ENCODE data around the gene TIPARP.

Gene TIPARP

DNA sequence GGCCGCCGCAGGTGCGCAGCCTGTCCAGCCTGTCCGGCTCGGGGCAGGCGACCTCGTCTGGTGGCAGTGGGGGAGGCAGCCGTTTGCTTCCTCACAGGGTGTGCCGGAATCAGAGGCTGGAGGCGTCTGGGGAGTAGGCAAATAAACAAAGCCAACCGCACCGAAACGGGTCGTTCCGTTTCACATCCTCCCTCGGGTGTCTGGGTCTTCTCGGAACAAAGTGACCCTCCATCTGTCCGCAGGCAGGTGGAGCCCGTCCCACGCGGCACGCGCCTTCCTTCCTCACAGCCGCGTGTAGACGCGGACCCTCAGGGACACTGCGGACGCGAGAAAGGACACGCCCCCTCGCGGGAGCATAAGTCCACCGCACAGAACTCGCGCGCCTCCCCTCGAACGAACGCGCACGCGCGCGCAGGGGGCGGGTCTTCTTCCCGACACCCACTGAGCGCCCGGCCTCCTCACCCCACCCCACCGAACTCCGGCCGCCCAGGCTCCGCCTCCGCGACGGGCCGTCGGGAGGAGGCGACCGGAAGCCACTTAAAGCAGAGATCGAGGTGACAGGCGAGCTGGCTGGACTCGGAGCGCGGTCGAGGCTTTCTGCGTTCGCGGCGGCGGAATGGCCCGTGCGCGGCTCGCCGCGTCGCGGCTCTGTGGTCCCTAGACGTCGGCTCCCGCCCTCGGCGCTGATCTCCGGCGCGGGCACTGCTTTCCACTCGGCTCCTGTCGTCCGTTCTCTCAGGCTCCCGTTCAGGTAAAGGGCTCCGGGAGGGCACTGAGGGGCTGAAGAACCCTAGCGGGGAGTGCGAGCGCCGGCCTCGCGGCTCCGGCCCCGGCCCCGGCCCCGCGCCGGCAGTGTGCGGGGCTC, at the start of gene TIPARP:
Gene TIPARP (plus strand): TSS at position 545 of the 865 bp plus-strand sequence. CDS start 3,108 bp downstream, outside the sequence.
- TF ChIP-seq, protein P1, sequence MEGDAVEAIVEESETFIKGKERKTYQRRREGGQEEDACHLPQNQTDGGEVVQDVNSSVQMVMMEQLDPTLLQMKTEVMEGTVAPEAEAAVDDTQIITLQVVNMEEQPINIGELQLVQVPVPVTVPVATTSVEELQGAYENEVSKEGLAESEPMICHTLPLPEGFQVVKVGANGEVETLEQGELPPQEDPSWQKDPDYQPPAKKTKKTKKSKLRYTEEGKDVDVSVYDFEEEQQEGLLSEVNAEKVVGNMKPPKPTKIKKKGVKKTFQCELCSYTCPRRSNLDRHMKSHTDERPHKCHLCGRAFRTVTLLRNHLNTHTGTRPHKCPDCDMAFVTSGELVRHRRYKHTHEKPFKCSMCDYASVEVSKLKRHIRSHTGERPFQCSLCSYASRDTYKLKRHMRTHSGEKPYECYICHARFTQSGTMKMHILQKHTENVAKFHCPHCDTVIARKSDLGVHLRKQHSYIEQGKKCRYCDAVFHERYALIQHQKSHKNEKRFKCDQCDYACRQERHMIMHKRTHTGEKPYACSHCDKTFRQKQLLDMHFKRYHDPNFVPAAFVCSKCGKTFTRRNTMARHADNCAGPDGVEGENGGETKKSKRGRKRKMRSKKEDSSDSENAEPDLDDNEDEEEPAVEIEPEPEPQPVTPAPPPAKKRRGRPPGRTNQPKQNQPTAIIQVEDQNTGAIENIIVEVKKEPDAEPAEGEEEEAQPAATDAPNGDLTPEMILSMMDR (IDR thresholded peaks at IDR 0.05): peak; percentile 88
- no peak for TF ChIP-seq ZFX (IDR thresholded peaks at IDR 0.05; ENCODE audit: borderline replicate concordance)
- peak within 1 kb of the TSS; percentile 87 for H3K27ac ChIP-seq

- no peak overlapping the region for H3K27ac ChIP-seq
- TF ChIP-seq ZFX (IDR thresholded peaks at IDR 0.05; ENCODE audit: borderline replicate concordance): no peak
- TF ChIP-seq, protein P1 (IDR thresholded peaks at IDR 0.05): no peak
Observed at GRCh38 chr3:156626104-156626503, 48.3 kb upstream of the TIPARP start.

DNA sequence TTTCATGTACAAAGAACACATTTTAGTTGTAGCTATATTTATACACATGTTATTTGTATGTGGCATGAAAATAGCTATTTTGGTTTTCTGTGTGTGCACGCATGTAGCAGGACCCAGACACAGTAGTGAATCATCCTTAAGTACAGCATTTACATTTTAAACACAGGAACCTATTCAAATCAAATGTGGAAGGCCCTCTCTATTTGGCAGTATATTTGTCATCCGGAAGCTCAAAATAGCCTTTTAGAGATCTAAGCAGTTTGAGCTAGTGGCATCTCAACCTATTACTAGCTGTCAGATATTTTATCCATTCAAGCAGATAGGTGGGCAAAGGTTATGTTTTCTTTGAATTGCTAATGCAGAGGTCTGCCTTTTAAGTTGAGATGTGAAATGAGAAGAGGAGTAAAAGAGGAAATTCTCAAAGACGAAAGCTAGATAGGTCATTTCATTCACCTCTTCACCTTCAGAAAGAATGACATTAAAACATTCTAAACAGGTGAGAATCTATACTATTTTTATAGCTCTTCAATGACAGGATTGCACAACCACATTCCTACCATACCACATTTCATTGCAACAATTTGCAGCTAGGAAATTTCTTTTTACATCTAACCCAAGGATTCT, 46.3 kb upstream of the TIPARP start:
- TF ChIP-seq, protein P1 (IDR thresholded peaks at IDR 0.05): no peak
- no peak for TF ChIP-seq ZFX (IDR thresholded peaks at IDR 0.05; ENCODE audit: borderline replicate concordance)
- H3K27ac ChIP-seq: no peak overlapping the region

GRCh38 chr3:156628836-156629618, 45.4 kb upstream of the TIPARP start:
- TF ChIP-seq, protein P1 (IDR thresholded peaks at IDR 0.05): no peak
- no peak for TF ChIP-seq ZFX (IDR thresholded peaks at IDR 0.05; ENCODE audit: borderline replicate concordance)
- H3K27ac ChIP-seq: no peak overlapping the region

DNA sequence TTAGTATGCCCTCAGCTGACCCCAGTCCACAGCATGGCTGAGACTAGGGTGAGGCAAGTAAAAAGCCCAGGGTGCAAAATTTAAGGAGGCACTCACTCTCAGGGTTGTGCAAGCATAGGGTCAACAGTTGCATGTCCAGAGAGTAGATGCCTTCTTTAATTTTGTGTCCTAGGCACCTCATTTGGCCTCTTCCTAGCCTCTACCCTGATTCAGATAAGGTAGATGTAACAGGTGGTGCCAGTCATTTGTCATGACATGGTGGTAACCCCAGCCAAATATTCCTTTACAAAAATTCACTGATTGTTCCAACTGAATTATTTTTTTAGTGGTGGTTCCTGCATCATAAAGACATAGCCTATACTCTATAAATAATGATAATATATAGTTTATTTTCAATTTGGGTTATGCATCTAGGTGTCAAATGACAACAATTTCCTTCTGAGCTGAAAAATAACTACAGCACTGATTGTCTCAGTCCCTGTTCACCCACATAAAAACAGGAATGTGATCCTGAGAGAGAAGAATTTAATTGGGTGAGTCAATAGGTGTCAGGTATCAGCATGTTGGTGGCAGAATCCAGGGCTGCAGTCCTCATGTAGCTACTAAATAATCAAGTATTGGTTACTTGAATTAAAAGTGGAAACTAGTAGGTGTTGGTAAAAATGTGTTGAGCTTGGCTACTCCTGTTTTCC, 44.2 kb upstream of the TIPARP start:
- no peak overlapping the region for H3K27ac ChIP-seq
- TF ChIP-seq ZFX (IDR thresholded peaks at IDR 0.05; ENCODE audit: borderline replicate concordance): no peak
- TF ChIP-seq, protein P1 (IDR thresholded peaks at IDR 0.05): no peak

GRCh38 chr3:156630773-156631093, 43.7 kb upstream of the TIPARP start:
- TF ChIP-seq ZFX (IDR thresholded peaks at IDR 0.05; ENCODE audit: borderline replicate concordance): no peak
- H3K27ac ChIP-seq: no peak overlapping the region

GRCh38 chr3:156631323-156631722, 43.1 kb upstream of the TIPARP start:
- no peak for TF ChIP-seq ZFX (IDR thresholded peaks at IDR 0.05; ENCODE audit: borderline replicate concordance)
- TF ChIP-seq, protein P1 (IDR thresholded peaks at IDR 0.05): no peak
- no peak overlapping the region for H3K27ac ChIP-seq
